ENCODE measurements around the gene GSC2. TPM values are rescaled to one million over a fixed set of nuclear protein-coding genes. Genes with fewer than 3 reads are reported as not detected.

GSC2 gene
- total RNA-seq, 1 donor from 2014 or later: not detected

- intact Hi-C loops (cut with micrococcal nuclease): loop anchor here (1.0 to 5.0 kb wide), 5 partner anchors 13 to 355 kb away; partner anchors contain the start of genes CDC45, CLTCL1, ESS2 and SLC25A1
These were observed 27.8 kb downstream of the GSC2 start, which contains the start of gene DGCR2 for GRCh38 chr22:19122143-19122751. DGCR2 (minus strand) TSS chr22:19122412; CDS start chr22:19122206, 206 bp downstream.

GRCh38 chr22:19121631-19122142 lies 28.4 kb downstream of the GSC2 start:
- intact Hi-C loops (cut with micrococcal nuclease): loop anchor here (1.0 to 5.0 kb wide), 5 partner anchors 12 to 356 kb away; partner anchors contain the start of genes CDC45, CLTCL1, ESS2 and SLC25A1

- intact Hi-C loops (cut with micrococcal nuclease): loop anchor here (5.0 kb wide), 2 partner anchors 171 to 356 kb away; partner anchors contain the start of genes CDC45, CLTCL1 and UFD1
These were observed 29.1 kb downstream of the GSC2 start for GRCh38 chr22:19120829-19121630.

- intact Hi-C loops (cut with micrococcal nuclease): loop anchor here (5.0 kb wide), 2 partner anchors 172 to 357 kb away; partner anchors contain the start of genes CDC45, CLTCL1 and UFD1
These were observed 30.1 kb downstream of the GSC2 start for GRCh38 chr22:19119949-19120348.

GRCh38 chr22:19118329-19118880 lies 31.7 kb downstream of the GSC2 start:
- intact Hi-C loops (cut with micrococcal nuclease): no loop called here

GRCh38 chr22:19117111-19117512 lies 33.0 kb downstream of the GSC2 start:
- intact Hi-C loops (cut with micrococcal nuclease): no loop called here

- intact Hi-C loops (cut with micrococcal nuclease): no loop called here
These were observed 34.5 kb downstream of the GSC2 start for GRCh38 chr22:19115628-19116027.

GRCh38 chr22:19114984-19115552 lies 35.0 kb downstream of the GSC2 start:
- intact Hi-C loops (cut with micrococcal nuclease): no loop called here

GRCh38 chr22:19113429-19113828 lies 36.7 kb downstream of the GSC2 start:
- intact Hi-C loops (cut with micrococcal nuclease): no loop called here

- intact Hi-C loops (cut with micrococcal nuclease): no loop called here
These were observed 38.5 kb downstream of the GSC2 start for GRCh38 chr22:19111584-19111983.

GRCh38 chr22:19111140-19111539 lies 39.0 kb downstream of the GSC2 start:
- intact Hi-C loops (cut with micrococcal nuclease): no loop called here

GRCh38 chr22:19110646-19111045 lies 39.4 kb downstream of the GSC2 start:
- intact Hi-C loops (cut with micrococcal nuclease): no loop called here

GRCh38 chr22:19110064-19110458 lies 40.0 kb downstream of the GSC2 start:
- intact Hi-C loops (cut with micrococcal nuclease): no loop called here

GRCh38 chr22:19109198-19110063 lies 40.7 kb downstream of the GSC2 start:
- intact Hi-C loops (cut with micrococcal nuclease): loop anchor here (1.0 kb wide), 2 partner anchors 13 to 35 kb away; partner anchors contain the start of genes DGCR2 and ESS2

GRCh38 chr22:19108807-19109197 lies 41.3 kb downstream of the GSC2 start:
- intact Hi-C loops (cut with micrococcal nuclease): loop anchor here (1.0 kb wide), 2 partner anchors 13 to 35 kb away; partner anchors contain the start of genes DGCR2 and ESS2

GRCh38 chr22:19107730-19108074 lies 42.4 kb downstream of the GSC2 start:
- intact Hi-C loops (cut with micrococcal nuclease): no loop called here

GRCh38 chr22:19106886-19107729 lies 43.0 kb downstream of the GSC2 start:
- intact Hi-C loops (cut with micrococcal nuclease): no loop called here

- intact Hi-C loops (cut with micrococcal nuclease): no loop called here
These were observed 44.0 kb downstream of the GSC2 start for GRCh38 chr22:19105867-19106802.
